ENCODE results near the gene SEMA6A.

The SEMA6A gene

GRCh38 chr5:116563736-116564308 lies 10.8 kb downstream of the SEMA6A start:
- Histone ChIP-seq H3K27ac (ENCODE audit: low read depth, low read length, poor library complexity, severe bottlenecking) (no peak overlapping the region), H3K9me2 (ENCODE audit: low read depth, low read length) (no peaks in the 10 kb centered on the region), H3K4me2 (ENCODE audit: low read length) (no peak overlapping the region), H2AFZ (ENCODE audit: low read length) (no peak overlapping the region), H3K4me3 (ENCODE audit: low read depth, low read length, poor library complexity, severe bottlenecking) (no peak overlapping the region), H4K20me1 (ENCODE audit: insufficient read depth, low read length) (no peaks in the 10 kb centered on the region), H3K79me2 (ENCODE audit: insufficient read depth, low read length) (no peaks in the 10 kb centered on the region), H3K9ac (ENCODE audit: low read length) (no peak overlapping the region), H3K36me3 (ENCODE audit: insufficient read depth, low read length) (no peaks in the 10 kb centered on the region), H3F3A (ENCODE audit: insufficient read depth, low read length) (no peaks in the 10 kb centered on the region), H3K27me3 (ENCODE audit: insufficient read depth, low read length) (peaks cover 4% of the 10 kb centered on the region; the same call in 1 of the 2 replicates), H3K4me1 (ENCODE audit: insufficient read depth, low read length, severe bottlenecking) (peaks cover 6% of the 10 kb centered on the region), H3K9me3 (ENCODE audit: low read length) (no peaks in the 10 kb centered on the region)
- TF ChIP-seq CTCF (IDR thresholded peaks at IDR 0.05; ENCODE audit: low read length) (no peak), EZH2 (IDR thresholded peaks at IDR 0.05; ENCODE audit: borderline replicate concordance, low read length) (no peak)

- Histone ChIP-seq H3F3A (ENCODE audit: insufficient read depth, low read length) (no peaks in the 10 kb centered on the region), H3K9me2 (ENCODE audit: low read depth, low read length) (no peaks in the 10 kb centered on the region), H3K4me1 (ENCODE audit: insufficient read depth, low read length, severe bottlenecking) (peaks cover 6% of the 10 kb centered on the region), H3K4me2 (ENCODE audit: low read length) (no peak overlapping the region), H3K4me3 (ENCODE audit: low read depth, low read length, poor library complexity, severe bottlenecking) (no peak overlapping the region), H2AFZ (ENCODE audit: low read length) (no peak overlapping the region), H4K20me1 (ENCODE audit: insufficient read depth, low read length) (no peaks in the 10 kb centered on the region), H3K79me2 (ENCODE audit: insufficient read depth, low read length) (no peaks in the 10 kb centered on the region), H3K36me3 (ENCODE audit: insufficient read depth, low read length) (no peaks in the 10 kb centered on the region), H3K9ac (ENCODE audit: low read length) (no peak overlapping the region), H3K27me3 (ENCODE audit: insufficient read depth, low read length) (peaks cover 4% of the 10 kb centered on the region; the same call in 1 of the 2 replicates), H3K27ac (ENCODE audit: low read depth, low read length, poor library complexity, severe bottlenecking) (no peak overlapping the region), H3K9me3 (ENCODE audit: low read length) (no peaks in the 10 kb centered on the region)
- TF ChIP-seq CTCF (IDR thresholded peaks at IDR 0.05; ENCODE audit: low read length) (no peak), EZH2 (IDR thresholded peaks at IDR 0.05; ENCODE audit: borderline replicate concordance, low read length) (no peak)
Observed at GRCh38 chr5:116562669-116563068, 12.0 kb downstream of the SEMA6A start.

- H3K9ac ChIP-seq (ENCODE audit: low read length) = no peak overlapping the region
- no peaks in the 10 kb centered on the region for H3K9me3 ChIP-seq (ENCODE audit: low read length)
- no peaks in the 10 kb centered on the region for H3K9me2 ChIP-seq (ENCODE audit: low read depth, low read length)
- no peaks in the 10 kb centered on the region for H3F3A ChIP-seq (ENCODE audit: insufficient read depth, low read length)
- TF ChIP-seq EZH2 (IDR thresholded peaks at IDR 0.05; ENCODE audit: borderline replicate concordance, low read length) (no peak), CTCF (IDR thresholded peaks at IDR 0.05; ENCODE audit: low read length) (no peak)
- no peaks in the 10 kb centered on the region for H3K36me3 ChIP-seq (ENCODE audit: insufficient read depth, low read length)
- H3K79me2 ChIP-seq (ENCODE audit: insufficient read depth, low read length) = no peaks in the 10 kb centered on the region
- H3K27me3 ChIP-seq (ENCODE audit: insufficient read depth, low read length) = peaks cover 4% of the 10 kb centered on the region; the same call in 1 of the 2 replicates
- no peaks in the 10 kb centered on the region for H4K20me1 ChIP-seq (ENCODE audit: insufficient read depth, low read length)
- no peak overlapping the region for H3K4me2 ChIP-seq (ENCODE audit: low read length)
- no peak overlapping the region for H3K4me3 ChIP-seq (ENCODE audit: low read depth, low read length, poor library complexity, severe bottlenecking)
- H3K27ac ChIP-seq (ENCODE audit: low read depth, low read length, poor library complexity, severe bottlenecking) = no peak overlapping the region
- H2AFZ ChIP-seq (ENCODE audit: low read length) = no peak overlapping the region
- H3K4me1 ChIP-seq (ENCODE audit: insufficient read depth, low read length, severe bottlenecking) = peaks cover 6% of the 10 kb centered on the region
Observed at GRCh38 chr5:116561658-116562057, 13.0 kb downstream of the SEMA6A start.
